HG03097 (cell line): ENCODE measurements around the gene ANKRD11.
"Not testable (repeated sequence)": the region's sequence is repeated elsewhere in the genome, so short reads cannot be mapped to it uniquely, and the experiment has no call there.

Experiments
- ATAC-seq: cut with Tn5 transposase; IDR thresholded peaks from one replicate; pipeline ENCODE4 v1.9.1; 2021; ENCODE audit not compliant: unreplicated experiment, low FRiP score

ANKRD11 gene

DNA sequence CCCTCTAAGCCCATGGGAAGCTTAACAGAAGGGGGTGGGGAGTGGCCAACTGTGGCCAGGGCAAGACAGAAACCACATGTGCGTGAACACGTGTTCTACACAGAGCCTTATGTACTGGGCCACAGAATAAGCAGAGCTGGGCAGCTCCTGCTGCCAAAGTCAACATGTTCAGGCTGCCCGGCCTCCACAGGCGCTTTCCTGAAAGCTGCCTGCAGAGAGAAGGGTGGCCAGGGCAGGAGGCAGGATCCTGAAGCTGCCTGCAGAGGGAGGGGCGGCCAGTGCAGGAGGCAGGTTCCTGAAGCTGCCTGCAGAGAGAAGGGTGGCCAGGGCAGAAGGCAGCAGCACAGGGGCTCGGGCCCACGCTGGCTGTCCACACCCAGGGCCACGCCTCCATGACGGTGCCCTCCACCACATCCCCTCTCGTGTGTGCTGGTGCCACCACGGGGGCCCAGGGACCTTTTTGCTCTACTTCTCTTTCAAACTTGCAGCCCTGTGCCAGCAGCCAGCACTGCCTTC, 79.5 kb downstream of the ANKRD11 start:
- no peak for ATAC-seq

DNA sequence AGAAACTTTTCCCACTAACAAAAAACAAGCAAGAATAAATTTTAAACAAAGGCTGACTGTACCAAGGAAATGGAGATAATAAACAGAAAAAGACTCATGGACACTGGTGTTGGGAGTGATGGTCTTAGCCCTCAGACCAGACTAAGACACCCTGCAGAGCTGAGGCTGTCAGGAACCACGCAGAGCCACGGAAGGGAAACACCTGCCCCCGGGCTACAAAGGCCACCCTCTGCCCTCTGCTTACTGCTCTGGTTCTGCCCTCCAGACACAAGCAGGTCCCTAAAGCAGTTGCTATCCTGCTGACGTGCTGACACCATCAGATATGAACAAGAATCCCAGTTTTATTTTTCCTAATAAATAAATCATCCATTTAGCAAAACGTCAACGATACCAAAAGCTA, 80.0 kb downstream of the ANKRD11 start:
- ATAC-seq, result no peak

DNA sequence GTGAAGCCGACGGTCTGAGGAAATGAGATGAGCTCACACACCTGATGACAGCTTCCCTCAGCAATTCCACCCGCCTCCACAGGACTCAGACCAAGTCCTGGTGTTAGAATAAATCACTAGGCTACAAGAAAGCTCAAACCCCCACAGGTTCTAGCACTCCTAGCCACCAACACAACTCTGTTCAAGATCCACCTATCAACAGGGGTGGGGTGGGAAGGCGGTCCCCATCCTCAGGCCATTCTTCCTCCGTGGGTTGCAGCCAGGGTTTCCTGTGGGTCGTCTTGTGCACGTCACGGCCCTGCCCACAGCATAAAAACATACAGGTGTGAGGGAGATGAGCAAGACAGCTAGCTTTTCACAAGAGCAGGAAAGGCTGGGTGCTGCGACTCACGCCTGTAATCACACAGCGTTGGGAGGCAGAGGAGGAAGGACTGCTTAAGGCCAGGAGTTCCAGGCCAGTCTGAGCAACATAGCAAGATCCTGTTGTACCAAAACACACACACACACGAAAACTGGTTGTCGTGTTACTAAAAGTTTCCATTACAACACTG, 81.1 kb downstream of the ANKRD11 start:
- ATAC-seq, result no peak

DNA sequence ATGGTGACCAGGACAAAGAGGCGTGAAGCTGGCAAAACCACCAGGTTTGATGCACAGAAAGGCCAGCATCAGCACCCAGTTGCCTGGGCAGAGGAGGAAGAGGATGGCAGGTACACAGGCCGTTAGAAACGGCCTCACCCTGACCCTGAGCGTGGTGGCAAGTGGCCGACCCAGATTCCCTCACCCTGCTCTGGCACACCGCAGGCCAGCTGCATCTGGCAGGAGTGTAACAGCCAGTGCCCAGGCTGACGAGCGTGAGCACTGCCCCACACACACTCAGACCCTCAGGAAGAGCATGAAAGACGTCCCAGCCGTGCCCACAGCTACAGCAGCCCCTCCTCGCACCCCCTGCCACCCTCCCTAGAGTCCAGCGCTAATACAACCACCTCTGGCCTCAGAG, 82.0 kb downstream of the ANKRD11 start:
- ATAC-seq, result no peak

DNA sequence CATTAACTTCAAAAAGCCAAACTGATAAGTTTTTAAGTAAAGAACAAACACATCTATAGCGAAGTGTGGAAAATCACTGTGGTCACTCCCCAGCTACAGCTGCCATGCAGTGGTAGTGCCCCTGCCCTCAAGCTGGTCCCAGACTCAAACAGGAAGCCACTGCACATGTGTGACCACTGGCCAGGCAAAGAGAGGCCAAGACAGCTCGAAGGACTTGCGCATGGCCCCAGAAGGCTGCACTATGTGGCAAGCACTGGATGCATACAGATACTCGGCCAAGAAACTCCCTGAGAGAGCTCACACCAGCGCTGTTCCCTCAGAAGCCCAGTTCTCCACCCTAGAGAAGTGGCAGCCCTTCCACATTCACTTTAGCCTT, 82.4 kb downstream of the ANKRD11 start:
- no peak for ATAC-seq

DNA sequence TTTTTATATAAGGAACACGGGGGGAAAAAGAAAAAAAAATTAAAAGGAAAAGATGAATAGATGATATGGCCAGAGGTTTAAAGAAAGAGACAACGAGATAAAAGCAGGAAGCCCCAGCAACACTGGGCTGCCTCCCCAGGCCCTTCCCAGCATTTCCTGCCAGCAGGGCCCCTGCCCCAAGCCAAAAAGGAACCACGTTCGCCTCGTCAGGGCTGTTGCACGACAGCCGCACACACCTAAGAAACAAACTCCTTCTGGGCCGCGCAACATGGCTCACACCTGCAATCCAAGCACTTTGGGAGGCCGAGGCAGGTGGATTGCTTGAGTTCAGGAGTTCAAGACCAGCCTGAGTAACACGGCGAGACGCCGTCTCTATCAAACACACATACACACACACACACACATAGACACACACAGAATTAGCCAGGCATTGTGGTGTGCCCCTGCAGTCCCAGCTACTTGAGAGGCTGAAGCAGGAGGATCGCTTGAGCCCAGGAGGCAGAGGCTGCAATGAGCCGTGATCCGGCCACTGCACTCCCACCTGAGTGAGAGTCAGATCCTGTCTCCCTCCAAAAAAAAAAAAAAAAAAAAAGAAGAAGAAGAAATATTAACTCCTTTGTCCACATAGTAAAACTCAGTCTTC, 83.0 kb downstream of the ANKRD11 start:
- ATAC-seq, result no peak

DNA sequence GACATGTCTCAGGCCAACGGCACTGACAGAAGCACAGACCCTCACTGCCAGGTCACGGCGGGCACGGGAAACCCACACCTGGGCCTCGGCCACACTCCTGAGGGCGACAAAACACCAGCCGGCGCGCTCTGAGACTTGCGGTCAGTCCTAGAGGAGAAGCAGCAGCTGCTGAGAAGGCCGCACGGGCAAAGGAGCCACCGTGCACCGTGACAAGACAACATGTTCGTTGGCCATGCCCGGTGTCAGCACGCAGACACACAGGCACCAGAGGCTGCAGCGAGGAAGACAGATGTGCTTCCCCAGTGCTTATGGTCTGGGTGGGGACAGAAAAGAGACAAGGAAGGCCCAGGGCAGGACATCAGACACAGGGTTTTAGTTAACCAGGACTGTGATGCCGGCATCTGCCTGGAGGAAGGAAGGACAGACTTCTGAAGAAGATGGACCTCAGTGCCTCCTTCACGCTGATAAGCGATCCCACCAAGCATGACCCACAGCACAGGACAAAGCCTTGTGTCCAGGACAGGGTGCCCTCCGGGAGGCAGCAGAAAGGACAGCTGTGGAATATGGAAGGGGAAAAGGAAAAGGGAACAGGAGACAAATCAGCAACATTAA, 84.0 kb downstream of the ANKRD11 start:
- no peak for ATAC-seq

DNA sequence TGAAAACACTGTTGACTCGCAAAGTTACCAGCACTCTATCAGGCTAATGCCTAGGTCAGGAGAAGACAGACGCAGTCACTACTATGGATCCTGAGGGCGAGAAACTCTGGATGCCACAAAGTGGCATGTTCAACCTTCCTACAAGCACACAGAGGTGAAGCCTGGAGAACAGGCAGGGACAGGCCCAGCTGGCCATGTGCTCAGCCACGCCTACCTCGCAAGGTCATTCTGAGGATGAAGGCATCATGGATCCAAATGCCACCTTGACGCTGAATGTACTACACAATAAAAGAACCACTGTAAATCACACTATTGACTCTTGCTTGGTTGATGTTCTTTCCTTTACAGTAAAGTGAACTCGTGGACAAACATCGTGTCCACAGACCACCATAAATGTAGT, 85.8 kb downstream of the ANKRD11 start:
- ATAC-seq, result no peak

DNA sequence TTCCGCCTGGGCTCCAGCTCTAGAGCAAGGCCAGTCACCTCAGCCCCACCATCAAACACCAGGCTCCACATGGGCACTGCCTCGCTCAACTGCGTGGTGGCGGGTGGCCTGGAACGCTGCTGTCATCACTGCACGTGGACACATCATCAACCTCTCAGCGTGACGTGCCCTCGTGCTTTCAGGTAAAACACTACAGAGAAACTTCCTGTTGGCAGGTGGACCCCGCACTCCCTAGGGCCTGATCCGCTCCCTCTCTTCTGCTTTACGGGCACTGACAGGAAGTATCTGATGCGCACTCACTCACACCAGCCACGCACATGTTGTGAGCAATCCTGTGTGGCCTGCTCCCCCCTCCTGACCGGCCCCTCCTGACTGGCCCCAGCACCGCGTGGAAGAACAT, 87.4 kb downstream of the ANKRD11 start:
- no peak for ATAC-seq

DNA sequence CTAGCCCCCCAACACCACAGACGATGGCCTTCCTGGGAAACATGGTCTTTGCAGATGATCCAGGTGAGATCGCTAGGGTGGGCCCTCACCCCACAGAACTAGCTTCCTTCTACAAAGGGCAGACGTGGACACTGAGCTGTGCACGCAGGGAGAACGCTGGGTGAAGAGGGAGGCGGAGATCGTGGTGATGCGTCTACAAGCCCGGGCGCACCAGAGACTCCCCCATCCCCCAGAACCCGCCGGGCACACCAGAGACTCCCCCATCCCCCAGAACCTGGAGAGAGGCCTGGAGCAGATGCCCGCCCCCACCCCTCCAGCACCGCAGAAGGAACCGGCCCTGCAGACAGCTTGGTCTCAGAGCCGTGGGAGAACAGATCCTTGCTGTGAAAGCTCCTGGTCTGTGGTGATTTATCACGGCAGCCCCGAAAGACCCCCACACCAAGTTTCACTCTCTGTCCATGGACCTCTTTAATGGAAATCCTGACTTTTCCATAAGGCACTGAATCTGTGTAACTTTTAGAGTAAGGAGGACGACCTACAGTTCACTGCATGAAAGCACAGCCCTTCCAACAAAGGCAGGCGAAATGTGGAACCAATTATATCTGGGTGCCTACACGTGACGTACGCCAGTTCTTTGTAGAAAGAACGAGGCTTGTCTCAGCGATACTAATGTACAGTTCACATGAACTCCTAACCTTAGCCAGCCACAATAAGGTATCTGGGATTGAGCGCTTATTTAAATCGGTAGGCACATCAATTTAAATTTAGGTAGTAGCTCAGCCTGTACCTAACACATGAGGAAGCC, 88.5 kb downstream of the ANKRD11 start:
- no peak for ATAC-seq

DNA sequence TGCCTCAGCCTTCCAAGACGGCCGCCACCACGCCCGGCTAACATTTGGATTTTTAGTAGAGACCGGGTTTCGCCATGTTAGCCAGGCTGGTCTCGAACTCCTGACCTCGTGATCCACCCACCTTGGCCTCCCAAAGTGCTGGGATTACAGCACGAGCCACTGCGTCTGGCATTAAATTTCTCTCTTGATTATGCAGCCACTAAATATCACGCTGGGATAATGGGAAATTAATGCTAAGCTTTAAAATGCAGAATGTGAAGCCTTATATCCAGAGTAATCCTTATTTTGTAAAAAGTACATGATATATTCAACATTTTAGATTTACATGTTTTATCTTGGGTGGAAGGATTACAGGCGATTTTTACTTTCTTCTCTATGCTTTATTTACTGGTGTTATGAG, 89.2 kb downstream of the ANKRD11 start:
- no peak for ATAC-seq

DNA sequence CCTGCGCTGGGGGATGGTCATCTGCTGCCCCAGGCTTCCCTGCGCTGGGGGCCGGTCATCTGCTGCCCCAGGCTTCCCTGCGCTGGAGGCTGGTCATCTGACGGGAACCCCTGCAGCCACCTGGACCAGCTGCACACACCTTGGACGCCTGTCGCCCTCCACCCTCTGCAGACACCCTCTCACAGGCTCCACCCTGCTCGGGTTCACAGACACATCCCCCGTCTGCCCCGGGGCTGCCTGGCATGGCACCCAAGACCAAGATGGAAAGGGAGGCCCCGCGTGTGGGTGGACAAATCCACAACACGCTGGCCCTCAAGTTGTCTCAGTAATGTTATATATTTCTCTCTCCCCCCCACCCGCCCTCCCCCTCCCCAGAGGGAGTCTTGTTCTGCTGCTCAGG, 89.6 kb downstream of the ANKRD11 start:
- no peak for ATAC-seq

DNA sequence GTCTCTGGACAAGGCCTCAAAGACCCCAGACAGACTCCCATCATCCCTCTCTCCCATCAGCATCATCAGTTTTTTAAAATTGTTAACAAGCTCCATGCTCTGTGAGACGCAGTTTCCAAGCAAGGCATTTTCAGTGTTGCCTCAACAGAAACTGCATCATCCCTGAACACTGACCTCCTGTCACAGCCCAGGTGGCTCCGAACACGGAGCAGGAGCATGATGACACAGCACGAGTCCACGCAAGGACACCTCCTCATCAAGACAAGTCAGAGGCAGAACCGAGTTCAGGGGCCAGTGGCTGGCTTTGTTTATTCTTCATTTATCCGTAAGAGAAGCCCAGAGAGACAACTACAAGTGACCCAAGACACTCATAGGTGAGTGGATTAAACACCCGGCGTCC, 91.4 kb downstream of the ANKRD11 start:
- no peak for ATAC-seq

DNA sequence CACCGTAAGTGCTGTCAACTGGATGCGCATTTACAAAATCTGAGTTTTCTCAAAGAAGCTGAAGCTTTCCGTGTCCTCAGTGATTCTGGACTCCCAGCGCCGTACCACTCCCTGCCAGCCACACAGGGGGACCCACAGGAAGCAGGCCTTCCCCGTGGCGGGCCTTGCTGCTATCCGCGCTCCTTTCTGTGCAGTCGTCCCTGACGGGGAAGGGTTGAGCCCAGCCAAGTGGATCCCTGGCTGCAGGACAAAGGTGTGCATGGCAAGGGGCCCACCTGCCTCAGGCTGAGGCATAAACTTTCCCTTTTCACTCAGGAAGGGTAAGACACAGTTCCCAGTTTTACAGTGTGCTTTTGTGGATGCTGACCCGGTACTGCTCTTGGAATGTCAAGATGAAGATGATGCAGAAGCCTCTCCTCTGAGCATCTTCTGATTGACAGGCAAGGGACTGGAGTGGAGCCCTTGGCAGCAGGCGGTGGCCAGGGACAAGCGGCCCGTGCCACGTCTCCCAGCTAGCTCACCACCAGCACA, 93.0 kb downstream of the ANKRD11 start:
- ATAC-seq, result no peak

DNA sequence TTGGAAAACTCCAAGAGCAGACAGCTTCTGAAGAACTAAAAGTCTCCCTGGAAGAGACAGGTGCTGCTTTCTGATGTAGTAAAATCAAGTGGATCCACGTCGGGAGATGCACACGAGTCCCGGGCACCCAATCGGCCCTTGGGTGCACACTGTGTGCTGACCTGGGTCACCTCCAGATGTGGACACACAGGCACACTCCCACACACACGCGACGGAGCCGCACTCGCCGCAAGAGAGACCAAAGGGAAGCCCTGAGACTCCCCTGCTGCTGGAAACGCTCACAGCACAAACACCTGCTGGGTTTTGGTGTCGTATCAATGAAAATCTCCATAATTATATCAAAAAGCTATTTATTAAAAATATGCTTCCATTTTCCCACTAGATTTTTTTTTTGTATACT, 94.2 kb downstream of the ANKRD11 start:
- no peak for ATAC-seq

DNA sequence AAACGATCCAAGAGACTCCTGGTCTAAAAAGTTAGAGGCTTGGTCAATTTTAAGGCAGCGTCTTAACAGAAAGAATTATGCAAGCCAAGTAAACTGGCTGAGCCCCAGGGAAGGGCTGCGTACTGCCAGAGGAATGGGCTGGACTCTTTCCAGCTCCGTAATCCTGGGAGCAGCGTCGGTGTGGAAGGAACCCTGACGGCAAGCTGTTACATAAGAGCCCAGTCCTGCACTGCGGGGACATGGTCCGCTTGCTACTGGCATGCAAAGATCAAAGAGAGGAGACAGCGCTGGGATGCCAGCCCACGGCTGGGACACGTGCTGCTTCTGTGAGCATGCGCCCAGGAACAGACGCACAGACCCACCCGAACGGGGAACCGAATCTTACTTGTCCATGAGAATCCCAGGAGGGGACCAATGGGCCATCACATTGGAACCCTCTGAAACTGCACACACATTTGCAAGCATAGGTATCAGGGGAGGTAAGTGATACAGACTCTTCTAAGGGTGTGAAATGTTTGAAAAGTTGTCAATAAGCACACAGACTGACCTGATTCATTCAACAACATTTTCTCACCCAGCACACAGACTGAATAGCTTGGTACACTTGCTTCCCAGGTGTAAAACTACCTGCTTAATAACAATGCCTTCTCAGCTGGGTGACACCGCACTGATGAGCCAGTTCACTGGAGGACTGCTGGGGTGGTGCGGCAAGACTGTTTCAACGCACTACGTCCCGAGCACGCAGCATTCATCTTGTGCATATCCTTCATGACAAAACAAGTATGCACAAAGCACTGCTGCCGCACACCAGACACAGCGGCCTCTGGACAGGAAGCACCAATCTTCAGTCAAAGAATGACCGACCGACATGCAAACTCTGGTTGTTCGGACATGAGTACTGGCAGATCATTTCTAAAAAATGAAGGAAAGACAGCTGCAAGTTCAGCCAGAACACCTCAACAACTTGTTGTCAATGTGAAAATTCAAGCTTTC, 94.9 kb downstream of the ANKRD11 start:
- ATAC-seq, result no peak

DNA sequence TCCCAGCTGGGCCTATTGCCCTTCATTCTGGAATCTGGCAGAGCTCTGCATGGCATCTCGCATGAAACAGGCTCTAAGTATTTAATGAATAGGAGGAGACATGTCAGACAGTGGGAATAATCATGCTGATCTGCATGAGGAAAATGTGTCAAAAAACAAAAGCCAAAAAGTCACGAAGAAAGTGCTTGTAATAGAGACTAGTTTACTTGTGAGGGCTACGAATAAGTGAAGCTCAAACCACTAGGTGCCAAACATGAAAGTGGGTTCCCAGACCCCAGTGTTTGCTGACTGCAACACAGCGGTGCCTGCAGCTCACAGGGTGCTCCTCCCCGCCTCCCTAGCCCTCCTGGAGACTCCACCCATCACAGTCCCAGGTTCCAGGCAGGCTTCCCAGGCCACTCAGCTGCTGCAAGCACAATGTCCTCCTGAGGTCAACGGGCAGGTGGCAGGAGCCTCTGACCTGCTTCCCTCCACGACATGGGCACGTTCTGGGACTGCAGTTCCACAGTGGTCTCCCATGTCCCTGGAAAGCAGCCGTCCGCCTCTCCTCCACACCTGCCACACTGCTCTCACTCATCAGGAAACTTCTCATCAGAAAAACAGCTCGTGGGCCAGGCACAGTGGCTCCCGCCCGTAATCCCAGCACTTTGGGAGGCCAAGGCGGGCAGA, 96.5 kb downstream of the ANKRD11 start:
- ATAC-seq, result no peak

DNA sequence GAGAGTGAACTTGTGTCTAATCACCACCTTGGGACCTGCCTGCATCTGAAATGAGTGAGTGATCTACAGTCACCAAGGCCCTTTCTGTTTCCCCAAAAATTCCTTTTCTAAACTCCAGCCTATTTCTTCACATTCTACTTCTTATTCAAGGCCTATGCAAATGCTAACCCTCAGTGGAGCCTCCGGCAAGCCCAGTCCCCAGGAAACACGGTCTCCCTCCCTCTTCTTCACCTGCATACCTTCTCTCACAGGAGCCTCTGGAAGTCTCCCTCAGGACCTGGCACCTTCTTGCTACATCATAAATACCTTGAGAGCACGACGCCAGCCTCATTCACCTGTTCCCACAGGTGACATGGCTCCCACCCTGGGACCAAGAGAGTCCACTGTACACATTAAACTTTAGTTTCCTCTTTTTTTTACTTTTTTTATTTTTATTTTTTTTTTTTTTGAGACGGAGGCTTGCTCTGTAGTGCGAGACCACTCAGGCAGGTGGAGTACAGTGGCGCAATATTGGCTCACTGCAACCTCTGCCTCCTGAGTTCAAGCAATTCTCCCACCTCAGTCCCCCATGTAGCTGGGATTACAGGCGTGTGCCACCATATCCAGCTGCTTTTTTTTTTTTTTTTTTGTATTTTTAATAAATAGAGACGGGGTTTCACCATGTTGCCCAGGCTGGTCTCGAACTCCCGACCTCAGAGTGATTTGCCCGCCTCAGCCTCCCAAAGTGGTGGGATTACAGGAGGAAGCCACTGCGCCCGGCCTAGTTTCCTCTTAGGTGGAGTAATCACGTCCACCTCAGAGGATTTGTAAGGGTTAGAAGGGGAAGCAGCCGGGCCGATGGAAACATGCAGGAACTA, 97.3 kb downstream of the ANKRD11 start:
- no peak for ATAC-seq

DNA sequence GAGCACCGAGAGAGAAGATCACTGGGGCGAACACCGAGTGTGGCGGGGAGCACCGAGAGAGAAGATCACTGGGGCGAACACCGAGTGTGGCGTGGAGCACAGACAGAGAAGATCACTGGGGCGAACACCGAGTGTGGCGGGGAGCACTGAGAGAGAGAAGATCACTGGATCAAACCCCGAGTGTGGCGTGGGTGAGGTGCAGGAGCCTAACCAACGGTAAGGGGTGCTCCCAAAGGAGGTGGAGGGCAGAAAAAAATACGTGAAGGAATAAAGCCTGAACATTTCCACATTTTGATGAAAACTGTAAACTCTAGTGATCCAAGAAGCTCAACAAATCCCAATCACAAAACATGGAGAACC, 100.2 kb downstream of the ANKRD11 start:
- ATAC-seq, result not testable (repeated sequence)
